Head of caudate nucleus (tissue), 42 donors: ENCODE data around the gene LMBRD2.
"Not testable (repeated sequence)": the region's sequence is repeated elsewhere in the genome, so short reads cannot be mapped to it uniquely, and the experiment has no call there.

ENCODE experiments used
- DNase-seq, 42 donors: peaks; one replicate each; pipeline versions ENCODE4 v3.0.0 to v3.0.0-alpha.2; 2020 to 2021; ENCODE audit warnings: mixed read lengths in 7 of 42
- intact Hi-C: fragments of 100-400 bp; cut with DNase I; formaldehyde crosslinking; loops from one replicate; pipeline ENCODE4 v1.15.0; 2022

The LMBRD2 gene

DNA sequence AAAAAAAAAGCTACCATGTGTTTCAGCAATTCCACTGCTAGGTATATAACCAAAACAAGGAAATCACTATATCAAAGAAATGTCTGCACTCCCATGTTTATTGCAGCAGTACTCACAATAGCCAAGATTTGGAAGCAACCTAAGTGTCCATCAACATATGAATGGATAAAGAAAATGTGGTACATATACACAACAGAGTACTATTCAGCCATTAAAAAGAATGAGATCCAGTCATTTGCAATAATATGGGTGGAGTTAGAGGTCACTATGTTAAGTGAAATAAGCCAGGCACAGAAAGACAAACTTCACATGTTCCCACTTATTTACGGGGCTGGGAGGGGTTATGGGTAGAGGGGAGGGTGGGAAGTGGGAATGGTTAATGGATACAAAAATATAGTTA lies 18.7 kb downstream of the LMBRD2 start:
- intact Hi-C loops, DNase-seq: not testable (repeated sequence)

DNA sequence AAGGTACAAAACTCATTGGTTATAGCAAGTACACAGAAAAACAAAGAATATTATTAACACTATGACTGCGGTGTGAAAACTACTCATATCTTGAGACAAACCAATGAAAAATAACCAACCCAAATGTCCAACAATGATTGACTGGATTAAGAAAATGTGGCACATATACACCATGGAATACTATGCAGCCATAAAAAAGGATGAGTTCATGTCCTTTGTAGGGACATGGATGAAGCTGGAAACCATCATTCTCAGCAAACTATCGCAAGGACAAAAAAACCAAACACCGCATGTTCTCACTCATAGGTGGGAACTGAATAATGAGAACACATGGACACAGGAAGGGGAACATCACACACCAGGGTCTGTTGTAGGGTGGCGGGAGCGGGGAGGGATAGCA lies 22.0 kb downstream of the LMBRD2 start:
- DNase-seq, intact Hi-C loops: not testable (repeated sequence)

DNA sequence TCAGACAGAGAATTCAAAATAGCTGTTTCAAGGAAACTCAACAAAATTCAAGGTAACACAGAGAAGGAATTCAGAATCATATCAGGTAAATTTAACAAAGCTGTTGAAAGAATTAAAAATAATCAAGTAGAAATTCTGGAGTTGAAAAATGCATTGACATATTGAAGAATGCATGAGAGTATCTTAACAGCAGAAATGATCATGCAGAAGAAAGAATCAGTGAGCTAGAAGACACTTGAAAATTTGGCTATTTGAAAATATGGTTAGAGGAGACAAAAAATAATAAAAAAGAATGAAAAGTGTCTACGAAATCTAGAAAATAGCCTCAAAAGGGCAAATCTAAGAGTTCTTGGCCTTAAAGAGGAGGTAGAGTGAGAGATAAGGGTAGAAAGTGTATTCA lies 22.9 kb downstream of the LMBRD2 start:
- intact Hi-C loops: no loop called here
- no peak for DNase-seq

DNA sequence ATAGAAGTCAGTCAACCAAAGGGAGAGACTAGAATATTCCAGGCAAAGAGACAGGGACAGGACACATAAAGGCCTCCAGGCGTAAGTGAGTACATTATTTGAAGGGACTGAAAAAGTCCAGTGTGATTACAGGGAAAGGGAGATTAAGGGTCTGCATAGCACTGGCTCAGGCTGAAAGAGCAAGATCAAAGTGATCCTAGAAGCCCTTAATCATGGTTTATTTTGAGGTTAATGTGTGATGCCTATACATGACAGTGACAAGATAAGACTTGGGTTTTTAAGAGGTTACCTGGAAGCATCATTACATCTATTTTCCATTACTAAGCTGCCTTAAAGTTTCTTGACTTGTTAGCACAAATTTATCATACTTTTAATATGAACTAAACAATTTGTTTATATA lies 25.8 kb downstream of the LMBRD2 start:
- no peak for DNase-seq
- intact Hi-C loops: no loop called here

DNA sequence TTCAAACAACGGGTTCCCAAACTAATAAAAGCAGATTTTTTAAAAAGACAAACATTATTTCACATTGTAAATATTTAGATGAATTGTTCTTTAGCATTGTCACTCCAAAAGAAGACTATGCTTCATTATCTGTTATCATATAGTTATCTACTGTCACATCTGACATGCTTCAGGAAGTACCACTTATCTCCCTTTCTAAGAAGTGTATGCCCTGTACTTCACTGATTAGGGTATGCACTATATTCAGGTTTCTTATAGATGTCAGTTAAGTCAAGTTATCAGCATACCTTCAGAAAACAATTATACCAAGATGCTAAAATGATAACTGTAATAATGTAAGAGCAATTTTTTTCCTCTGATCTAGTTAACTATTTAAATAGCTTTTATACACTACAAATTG lies 40.4 kb downstream of the LMBRD2 start:
- intact Hi-C loops: no loop called here
- DNase-seq: no peak

DNA sequence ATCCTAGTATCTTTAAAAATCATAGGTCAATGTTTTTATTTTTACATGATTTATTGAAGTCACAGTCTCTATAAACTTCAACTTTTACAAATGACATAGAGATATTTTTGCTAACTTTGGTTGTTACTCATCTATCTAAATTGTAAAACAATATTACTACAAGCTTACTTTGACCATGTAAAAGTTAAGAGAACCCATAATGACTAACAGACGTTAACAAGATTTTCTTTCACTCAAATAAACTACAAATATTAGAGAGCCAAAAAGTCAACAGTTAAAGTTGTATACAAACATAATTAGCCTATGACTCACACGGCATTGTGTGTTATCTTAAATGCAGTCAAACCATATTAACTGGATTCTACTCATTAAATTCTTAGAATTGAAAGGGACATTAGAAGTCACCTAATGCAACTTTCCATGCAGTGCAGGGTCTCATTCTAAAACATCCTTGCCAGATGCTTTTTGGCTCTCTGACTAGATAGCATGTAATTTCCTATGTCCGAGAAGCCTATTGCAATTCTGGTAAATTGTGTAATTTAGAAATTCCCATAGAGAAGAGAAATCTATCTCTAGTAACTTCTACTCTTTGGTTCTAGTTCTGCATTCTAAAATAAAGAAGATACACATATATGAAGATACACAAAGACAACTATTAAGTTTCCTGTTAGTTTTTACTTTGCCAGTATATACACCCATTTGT lies 42.8 kb downstream of the LMBRD2 start:
- intact Hi-C loops: no loop called here

DNA sequence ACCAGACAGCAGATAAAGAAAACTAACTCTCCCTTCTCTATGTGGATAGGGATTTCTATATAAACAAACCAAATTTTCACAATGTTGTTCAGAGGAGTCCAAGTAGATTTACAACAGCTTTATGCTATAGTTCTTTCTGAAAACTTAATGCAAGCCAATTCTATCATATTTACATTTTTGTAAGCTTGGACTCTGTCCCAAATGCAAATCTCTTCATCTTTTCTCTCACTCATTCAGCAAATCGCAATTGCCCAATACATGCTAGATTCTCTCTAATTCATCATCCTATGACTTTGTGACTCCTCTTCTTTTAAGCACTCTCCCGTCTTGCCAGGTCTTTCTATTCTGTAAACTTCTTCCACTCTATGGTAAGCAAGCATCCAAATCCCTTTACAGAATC lies 45.9 kb downstream of the LMBRD2 start:
- intact Hi-C loops: no loop called here
- DNase-seq: no peak

More for the DNA sequence above, 42.8 kb downstream of the LMBRD2 start:
- no peak for DNase-seq

DNA sequence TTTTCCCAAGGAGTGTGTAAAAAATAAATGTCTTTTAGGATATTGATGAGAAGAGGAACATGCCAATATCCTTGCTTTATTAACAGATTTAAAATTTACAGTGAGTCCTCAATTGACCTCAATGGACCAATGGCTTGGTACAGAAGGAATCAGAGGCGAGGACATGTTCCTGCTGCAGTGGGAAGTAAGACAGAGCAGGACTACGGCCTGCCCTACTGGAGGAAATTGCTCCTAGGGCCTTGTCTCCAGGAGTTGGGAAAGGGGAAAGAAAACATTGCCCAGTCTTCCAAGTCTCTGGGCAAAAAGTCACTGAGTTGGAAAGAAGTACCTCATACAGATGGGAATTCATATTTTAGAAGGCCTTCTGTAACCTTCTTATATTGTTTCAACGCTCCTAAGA lies 51.9 kb downstream of the LMBRD2 start:
- intact Hi-C loops: no loop called here
- DNase-seq: no peak

DNA sequence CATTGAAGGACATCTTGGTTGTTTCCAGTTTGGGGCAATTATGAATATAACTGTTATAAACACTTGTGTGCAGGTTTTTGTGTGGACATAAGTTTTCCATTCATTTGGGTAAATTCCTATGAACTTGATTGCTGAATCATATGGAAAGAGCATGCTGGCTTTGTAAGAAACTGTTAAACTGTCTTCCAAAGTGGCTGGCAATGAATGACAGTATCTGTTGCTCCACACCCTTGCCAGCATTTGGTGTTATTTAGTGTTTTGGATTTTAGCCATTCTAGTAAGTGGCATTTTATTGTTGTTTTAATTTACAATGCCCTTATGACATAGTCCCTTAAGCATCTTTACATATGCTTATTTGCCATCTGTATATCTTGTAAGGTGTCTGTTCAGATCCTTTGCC lies 55.2 kb downstream of the LMBRD2 start:
- no peak for DNase-seq
- intact Hi-C loops: no loop called here

DNA sequence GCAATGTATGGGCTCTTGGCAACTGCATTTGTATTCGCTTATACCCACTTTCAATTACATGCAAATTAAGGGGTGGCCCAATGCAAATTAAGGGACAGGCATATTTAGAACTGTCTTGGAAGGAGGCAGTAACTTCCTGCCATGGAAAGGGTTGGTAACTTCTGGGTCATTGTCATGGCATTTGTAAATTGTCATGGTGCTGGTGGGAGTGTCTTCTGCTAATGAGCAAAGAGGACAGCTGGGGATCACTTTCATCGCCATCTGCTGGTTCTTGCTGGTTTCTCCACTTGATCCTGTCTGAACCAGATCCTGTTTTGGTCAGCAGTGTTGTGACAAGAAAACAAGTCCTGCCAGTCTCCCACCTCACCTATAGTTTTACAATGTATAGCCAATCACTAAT lies 61.7 kb downstream of the LMBRD2 start:
- DNase-seq: no peak
- intact Hi-C loops: no loop called here

DNA sequence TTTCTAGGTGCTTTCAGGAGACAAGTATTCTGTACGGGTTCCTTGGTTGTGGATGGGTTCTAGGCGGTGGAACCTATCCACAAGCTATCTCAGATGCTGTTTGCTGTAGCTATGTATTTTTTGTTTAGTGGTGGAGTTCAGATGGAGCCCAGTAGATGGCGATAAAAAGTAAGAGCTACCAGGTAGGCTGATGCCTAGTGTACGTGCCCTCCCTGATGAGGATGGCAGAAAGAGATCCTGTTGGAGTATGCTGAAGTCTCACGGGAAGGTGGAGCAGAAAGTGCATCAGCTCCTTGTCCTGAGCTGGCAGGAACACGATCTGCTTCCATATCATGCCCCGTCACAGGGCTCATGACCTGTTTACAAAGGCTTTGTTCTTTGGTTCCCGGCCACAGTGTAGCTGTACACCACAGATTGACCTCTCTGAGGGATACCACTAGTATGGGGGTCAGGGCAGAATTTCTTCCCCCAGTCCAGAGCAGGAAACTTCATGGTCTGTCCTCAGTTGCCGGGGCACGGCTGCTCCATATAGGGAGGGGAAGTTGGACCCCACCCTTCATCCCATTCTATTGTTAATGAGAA lies 72.4 kb downstream of the LMBRD2 start:
- peak in 12 of 42 donors; percentile 9 to 67 (median 26) for DNase-seq
- intact Hi-C loops: no loop called here

DNA sequence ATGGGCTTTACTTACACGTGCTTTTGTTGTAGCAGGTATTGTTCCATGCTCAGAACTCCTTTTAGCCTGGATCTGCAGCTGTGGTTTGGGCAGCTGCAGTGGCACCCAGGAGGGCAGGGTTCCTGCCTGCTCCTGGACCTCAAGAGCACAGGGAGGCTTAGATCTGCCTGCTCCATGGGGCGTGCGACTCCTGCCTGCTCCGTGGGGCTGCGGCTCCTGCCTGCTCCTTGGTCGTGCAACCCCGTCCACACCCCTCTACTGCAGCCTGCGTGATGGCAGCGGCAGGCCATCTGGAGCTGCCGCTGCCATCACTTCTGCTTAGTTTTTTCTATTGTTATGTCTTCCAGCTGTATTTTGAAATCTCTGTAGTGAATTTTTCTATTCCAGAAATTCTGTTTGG lies 73.3 kb downstream of the LMBRD2 start:
- no peak for DNase-seq
- intact Hi-C loops: no loop called here

DNA sequence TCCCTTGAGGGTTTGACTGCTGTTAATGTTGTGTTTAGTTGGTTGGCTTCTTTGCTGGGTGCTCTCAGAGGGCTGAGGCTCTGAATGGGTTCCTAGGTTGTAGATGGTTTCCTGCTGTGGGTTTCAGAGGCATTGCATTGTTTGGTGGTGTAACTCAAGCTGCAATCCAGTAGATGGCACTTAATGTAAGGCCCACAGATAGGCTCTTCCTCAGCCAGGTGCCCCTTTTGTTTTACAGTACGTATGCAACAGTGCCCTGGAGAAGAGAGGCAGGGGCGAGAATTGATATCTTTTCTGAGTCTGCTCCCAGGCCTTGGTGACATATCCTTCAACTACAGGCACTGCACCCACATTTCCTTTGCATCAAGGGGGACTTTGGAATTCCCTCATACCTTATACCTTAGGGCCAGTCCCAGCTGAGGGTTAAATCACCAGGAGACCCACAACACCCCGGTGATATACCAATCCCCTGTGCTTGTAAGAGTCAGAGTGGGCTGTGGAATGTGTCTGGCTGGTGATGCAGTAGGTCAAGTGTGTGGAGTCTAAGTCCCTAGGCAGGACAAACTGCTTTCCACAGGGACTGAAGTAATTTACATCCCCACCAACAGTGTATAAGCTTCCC lies 78.0 kb downstream of the LMBRD2 start:
- intact Hi-C loops: no loop called here

DNA sequence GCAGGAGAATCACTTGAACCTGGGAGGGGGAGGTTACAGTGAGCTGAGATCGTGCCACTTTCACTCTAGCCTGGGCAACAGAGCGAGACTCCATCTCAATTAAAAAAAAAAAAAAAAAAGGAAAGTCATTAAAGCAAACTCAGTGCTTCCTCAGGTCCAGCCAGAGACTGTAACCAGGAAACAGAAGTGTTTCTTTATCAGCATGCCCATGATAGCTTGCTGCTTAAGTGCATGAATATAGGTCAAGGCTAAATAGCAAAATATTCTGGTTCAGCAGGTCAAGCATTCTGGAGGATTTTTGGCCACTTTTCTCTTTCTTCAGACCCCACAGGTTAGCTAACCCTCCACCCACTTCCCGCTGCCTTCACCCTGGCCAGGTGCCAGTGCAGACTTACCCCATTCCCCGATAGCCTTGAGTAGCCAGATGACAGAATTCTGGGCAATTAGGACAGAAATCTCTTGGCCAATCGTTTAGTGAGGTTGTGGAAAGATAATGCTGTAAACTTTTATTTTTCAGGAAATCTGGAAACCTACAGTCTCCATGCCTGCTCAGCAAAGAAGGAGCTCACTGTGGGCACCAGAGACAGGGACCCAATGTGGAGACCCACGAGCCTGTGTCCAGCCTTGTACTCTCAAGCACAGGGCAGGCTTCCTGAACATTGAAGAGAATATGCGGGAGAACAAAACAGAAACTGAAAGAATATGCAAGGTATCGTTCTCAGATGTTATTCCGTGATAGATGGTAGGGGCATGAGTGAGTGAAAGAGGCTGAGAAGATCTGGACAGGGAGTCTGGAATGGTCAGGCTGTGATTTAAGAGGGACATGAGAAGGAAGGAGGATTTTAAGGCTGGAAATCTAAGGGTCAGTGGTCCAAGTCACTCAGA lies 80.8 kb downstream of the LMBRD2 start:
- intact Hi-C loops: no loop called here
- DNase-seq: no peak

More for the DNA sequence above, 78.0 kb downstream of the LMBRD2 start:
- no peak for DNase-seq

DNA sequence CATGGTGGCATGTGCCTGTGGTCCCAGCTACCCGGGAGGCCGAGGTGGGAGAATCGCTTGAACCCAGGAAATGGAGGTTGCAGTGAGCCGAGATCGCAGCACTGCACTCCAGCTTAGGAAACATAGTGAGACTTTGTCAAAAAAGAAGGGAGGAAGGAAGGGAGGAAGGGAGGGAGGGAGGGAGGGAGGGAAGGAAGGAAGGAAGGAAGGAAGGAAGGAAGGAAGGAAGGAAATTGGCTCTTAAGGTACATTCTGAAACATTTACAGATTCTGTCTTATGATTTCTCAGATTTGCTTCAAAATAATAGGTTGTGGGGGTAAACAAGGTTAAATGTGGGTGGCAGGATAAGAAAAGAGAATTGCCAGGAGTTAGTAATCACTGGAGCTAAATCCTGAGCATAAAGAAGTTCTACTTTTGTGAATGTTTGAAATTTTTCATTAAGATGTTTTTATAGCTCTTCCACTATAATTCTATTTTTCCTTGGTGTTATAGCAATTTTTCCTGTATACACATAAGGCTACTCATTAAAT lies 82.9 kb downstream of the LMBRD2 start:
- intact Hi-C loops: no loop called here
- no peak for DNase-seq

DNA sequence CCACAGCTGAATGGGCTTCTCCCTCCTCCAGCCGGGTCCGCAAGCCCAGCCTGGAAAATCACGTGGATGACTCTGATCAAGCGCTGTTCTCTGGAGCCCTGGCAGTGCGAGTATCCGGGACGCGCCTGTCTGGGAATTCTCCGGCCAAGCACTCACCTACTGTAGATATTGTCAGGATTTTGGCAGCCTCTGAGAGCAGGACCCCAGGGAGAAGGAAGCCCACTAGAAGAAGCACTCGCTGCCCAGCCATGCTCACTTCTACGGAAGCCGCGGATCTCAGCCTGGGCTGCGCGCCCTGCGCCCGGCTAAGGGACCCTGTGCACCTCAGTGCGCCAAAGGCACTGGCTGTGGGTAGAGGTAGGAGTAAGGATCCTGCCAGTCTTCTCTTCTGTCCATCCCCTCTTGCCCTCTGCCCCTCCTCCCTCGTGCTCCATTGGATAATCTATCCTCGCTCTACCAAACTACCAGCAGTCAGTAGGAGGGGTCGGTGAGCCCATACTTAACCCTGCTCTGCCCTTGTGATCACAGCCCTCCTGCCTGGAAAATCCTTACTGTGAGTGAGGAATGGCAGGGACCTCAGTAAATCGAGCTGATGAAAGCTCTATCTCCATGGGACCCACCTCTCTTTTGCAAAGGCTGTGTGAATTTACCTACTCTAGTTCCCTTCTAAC lies 85.0 kb downstream of the LMBRD2 start, which contains the start of gene UGT3A2:
Gene UGT3A2, minus strand, starts transcription at position 343 of the 671 bp plus-strand sequence. Its CDS starts 93 bp downstream, at position 250.
- intact Hi-C loops: no loop called here
- DNase-seq: no peak

DNA sequence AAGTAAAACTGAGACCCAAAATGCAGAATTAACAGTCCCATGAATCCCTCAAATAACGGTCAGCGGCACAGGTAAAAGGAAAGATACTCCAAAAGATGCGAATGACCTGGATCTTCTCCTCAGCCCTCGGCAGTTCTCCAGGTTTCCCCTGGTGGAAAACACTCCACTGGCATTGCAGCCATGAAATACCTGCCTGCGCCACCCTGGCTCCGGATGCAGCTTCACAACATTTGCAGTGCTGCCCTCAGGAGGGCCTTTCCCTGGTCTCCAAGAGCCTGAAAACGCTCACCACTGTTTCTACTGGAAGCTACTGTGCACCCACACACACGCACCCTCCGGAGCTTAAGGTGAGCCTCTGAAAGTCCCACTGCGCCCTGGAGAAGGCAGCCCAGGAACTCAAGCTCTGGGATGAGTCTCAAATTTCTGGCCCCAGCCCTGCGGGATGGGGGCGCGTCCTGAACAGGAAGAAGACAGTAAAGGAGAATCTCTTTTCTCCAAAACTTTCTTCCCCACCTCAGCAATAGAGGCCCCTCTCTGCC lies 85.6 kb downstream of the LMBRD2 start:
- DNase-seq: no peak
- intact Hi-C loops: no loop called here

DNA sequence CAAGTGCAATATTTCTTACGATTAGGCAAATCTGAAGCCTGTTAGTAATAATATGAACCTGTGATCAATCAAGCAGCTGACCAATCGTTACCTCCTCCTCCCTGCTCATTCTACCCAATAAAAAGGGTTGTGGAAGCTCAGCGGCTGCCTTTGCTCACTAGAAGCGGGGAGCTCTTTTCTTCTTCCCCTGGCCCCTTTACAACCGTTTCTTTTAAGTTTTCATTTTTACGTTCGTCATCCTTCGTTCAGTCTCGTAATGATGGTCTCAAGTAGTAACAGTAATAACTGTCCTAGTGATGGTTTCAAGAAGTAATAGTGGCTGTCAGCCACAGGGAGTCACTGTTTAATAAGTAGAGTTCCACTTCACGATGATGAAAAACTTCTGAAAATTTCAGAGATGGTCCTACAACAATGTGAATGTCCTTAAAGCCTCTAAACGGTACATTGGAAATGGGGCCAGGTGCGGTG lies 91.2 kb downstream of the LMBRD2 start:
- intact Hi-C loops: no loop called here
- DNase-seq: no peak
